A673 (cell line): ENCODE data around the gene ANAPC2. TPM values are rescaled to one million over a fixed set of nuclear protein-coding genes. Genes with fewer than 3 reads are reported as not detected.

Source experiments
- BruUV-seq: library from RNA; stranded (reverse); fragments of 400-500 nt; replicated peaks from 2 replicates; lab custom pipeline; 2021; lab: Mats Ljungman, UMichigan
- CTCF ChIA-PET: fragments of 300-600 bp; sonication (Branson Sonifier 250); formaldehyde crosslinking; loops from one replicate; lab custom pipeline; 2022; ENCODE audit warnings: antibody characterized with exemption; lab: Charles Lee
- POLR2A ChIA-PET: fragments of 300-600 bp; sonication (Branson Sonifier 250); formaldehyde crosslinking; loops from one replicate; lab custom pipeline; 2022; ENCODE audit warnings: antibody characterized with exemption; ENCODE audit not compliant: low non-redundant PET; lab: Charles Lee
- DNase-seq: peaks from one replicate; pipeline ENCODE4 v3.0.0-alpha.2; 2015; ENCODE audit warnings: low spot score
- H3K27ac ChIP-seq: fragments of 200-600 bp; sonication (generic); 2 replicates; pipeline ENCODE4 v1.5.1; 2016; ENCODE audit warnings: mixed run types, low read depth, mild to moderate bottlenecking, mixed read lengths, antibody characterized with exemption, low read length; ENCODE audit not compliant: poor library complexity, severe bottlenecking
- H3K27me3 ChIP-seq: fragments of 200-600 bp; sonication (generic); replicated peaks from 2 replicates; pipeline ENCODE4 v1.6.1; 2017; ENCODE audit warnings: mixed run types, low read depth, mild to moderate bottlenecking, mixed read lengths, antibody characterized with exemption, low read length; ENCODE audit not compliant: insufficient read depth, poor library complexity
- H3K36me3 ChIP-seq: fragments of 200-600 bp; sonication (generic); 2 replicates; pipeline ENCODE4 v1.6.1; 2016; ENCODE audit warnings: mixed run types, mild to moderate bottlenecking, mixed read lengths, antibody characterized with exemption, low read length; ENCODE audit not compliant: insufficient read depth, poor library complexity, severe bottlenecking
- H3K4me1 ChIP-seq: fragments of 200-600 bp; sonication (generic); 2 replicates; pipeline ENCODE4 v1.6.1; 2017; ENCODE audit warnings: mixed run types, mild to moderate bottlenecking, mixed read lengths, antibody characterized with exemption, low read length; ENCODE audit not compliant: insufficient read depth, poor library complexity, severe bottlenecking
- H3K4me3 ChIP-seq: fragments of 200-600 bp; sonication (generic); 2 replicates; pipeline ENCODE4 v1.5.1; 2016; ENCODE audit warnings: low read depth, mixed run types, mild to moderate bottlenecking, mixed read lengths, low read length; ENCODE audit not compliant: poor library complexity, severe bottlenecking
- H3K9me3 ChIP-seq: fragments of 200-600 bp; sonication (generic); 2 replicates; pipeline ENCODE4 v1.6.1; 2016; ENCODE audit warnings: mixed run types, low read depth, mild to moderate bottlenecking, mixed read lengths, antibody characterized with exemption, low read length; ENCODE audit not compliant: poor library complexity, severe bottlenecking
- EZH2 ChIP-seq: fragments of 200-600 bp; sonication (generic); IDR thresholded peaks from 2 replicates; pipeline ENCODE4 v1.6.1; 2017; ENCODE audit warnings: borderline replicate concordance, low read depth, mild to moderate bottlenecking, mixed read lengths, antibody characterized with exemption, low read length; ENCODE audit not compliant: poor library complexity, severe bottlenecking
- intact Hi-C: fragments of 100-400 bp; cut with micrococcal nuclease; formaldehyde crosslinking; loops from one replicate; pipeline ENCODE4 v1.10.0; 2022; ENCODE audit not compliant: unreplicated experiment
- total RNA-seq: library from RNA; stranded (reverse); gene quantifications from 2 replicates; pipeline ENCODE4 v1.2.3, GENCODE V29; 2021
- TF ChIP-seq, protein P1 (sequence below): fragments of 300-800, 200-600 bp; sonication (generic); conservative IDR thresholded peaks from 2 replicates; pipeline ENCODE4 v1.5.1; 2017; ENCODE audit warnings: low read depth, mild to moderate bottlenecking, antibody characterized with exemption, low read length, moderate library complexity, mixed read lengths

ANAPC2 gene
- total RNA-seq, 1 experiment from 2014 or later = 49.6 TPM

DNA sequence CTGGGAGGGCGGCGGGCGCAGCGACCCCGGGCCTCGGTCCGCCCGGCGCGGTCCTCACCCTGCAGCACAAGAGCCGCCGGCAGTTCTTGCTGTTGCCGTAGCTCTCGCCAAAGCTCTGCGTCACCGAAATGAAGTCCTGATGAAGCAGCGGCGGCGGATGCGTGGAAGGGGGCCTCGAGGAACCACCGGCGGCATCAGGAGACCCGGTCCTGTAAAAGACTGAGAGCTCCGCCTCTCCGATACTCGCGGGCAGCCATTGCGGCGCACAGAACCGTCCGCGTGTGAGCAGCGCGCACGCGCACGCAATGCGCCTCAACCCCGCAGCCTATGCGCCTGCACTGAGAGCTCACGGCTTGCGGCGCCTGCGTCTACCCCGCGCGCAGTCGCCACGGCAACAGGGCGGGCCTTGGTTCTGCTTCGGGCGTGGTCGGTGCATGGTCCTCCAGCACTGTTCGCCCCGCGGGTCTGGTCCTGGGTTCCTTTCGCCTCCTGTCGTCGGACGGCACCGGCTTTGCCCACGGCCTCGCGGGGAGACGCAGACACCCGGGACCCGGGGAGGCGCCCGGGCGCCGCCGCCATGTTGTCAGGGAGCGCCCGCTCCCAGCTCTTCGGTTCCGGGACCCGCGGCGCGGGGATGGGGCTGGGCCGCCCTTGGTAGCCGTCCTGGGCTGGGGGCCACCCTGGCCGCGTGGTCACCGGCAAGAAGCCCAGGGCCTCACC is 58.7 kb downstream of the ANAPC2 start:
- ChIA-PET CTCF (interaction anchor here (0.6 to 1.1 kb wide), 6 partner anchors 21 to 107 kb away, joined by 3 to 12 read pairs (median 5); no protein-coding TSS in a partner anchor), POLR2A (interaction anchor here (0.5 to 1.2 kb wide), 3 partner anchors 43 to 988 kb away, joined by 3 to 7 read pairs (median 5); partner anchors contain the start of genes MAN1B1 and TUBB4B)
- peak overlapping the region; percentile 76 for H3K27ac ChIP-seq
- no peak for TF ChIP-seq EZH2
- TF ChIP-seq, protein P1, sequence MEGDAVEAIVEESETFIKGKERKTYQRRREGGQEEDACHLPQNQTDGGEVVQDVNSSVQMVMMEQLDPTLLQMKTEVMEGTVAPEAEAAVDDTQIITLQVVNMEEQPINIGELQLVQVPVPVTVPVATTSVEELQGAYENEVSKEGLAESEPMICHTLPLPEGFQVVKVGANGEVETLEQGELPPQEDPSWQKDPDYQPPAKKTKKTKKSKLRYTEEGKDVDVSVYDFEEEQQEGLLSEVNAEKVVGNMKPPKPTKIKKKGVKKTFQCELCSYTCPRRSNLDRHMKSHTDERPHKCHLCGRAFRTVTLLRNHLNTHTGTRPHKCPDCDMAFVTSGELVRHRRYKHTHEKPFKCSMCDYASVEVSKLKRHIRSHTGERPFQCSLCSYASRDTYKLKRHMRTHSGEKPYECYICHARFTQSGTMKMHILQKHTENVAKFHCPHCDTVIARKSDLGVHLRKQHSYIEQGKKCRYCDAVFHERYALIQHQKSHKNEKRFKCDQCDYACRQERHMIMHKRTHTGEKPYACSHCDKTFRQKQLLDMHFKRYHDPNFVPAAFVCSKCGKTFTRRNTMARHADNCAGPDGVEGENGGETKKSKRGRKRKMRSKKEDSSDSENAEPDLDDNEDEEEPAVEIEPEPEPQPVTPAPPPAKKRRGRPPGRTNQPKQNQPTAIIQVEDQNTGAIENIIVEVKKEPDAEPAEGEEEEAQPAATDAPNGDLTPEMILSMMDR = no peak
- H3K4me1 ChIP-seq = peaks cover 13% of the 10 kb centered on the region
- intact Hi-C loops = no loop called here
- peak; percentile 96 for DNase-seq
- H3K4me3 ChIP-seq = peak overlapping the region; percentile 79
- no peaks in the 10 kb centered on the region for H3K36me3 ChIP-seq
- peaks cover 17% of the 10 kb centered on the region for H3K27me3 ChIP-seq
- no TSS peak for BruUV-seq
- H3K9me3 ChIP-seq = peaks cover 9% of the 10 kb centered on the region

DNA sequence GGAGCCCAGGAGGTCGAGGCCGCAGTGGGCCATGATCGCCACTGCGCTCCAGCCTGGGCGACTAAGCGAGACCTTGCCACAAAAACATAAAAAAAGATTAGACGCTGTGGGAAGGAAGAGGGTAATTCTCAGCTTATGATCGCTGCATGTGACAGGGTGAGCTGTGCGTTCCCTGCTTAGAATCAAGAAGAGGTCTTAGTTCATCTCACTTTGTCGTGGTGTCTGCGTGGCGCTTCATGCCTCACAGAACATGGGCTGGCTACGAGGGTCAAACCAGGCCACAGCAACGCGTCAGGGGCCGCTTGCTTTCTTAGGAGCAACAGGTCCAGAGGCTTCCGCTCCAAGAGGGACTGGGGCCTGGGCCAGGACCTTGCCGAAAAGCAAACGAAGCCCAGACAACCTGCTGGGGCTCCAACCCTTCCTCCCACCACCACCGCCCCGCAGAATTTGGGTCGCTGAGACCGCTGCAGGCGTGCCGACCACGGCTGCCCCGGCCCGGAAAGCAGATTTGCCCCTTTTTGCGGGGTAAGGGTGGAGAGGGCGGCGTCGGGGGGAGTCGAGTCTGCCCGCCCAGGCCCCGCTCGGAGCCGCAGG is 59.4 kb downstream of the ANAPC2 start:
- H3K27me3 ChIP-seq = peaks cover 11% of the 10 kb centered on the region
- TF ChIP-seq, protein P1 = no peak
- no peak for TF ChIP-seq EZH2
- intact Hi-C loops = no loop called here
- no TSS peak for BruUV-seq
- H3K4me1 ChIP-seq = peaks cover 13% of the 10 kb centered on the region
- ChIA-PET CTCF (interaction anchor here (0.6 to 1.1 kb wide), 5 partner anchors 22 to 108 kb away, joined by 3 to 12 read pairs (median 6); no protein-coding TSS in a partner anchor), POLR2A (interaction anchor here (0.6 to 1.2 kb wide), 2 partner anchors 42 to 112 kb away, joined by 3 to 5 read pairs; partner anchors contain the start of genes MAN1B1 and TUBB4B)
- peak overlapping the region; percentile 76 for H3K27ac ChIP-seq
- H3K4me3 ChIP-seq = peak overlapping the region; percentile 79
- no peak for DNase-seq
- H3K9me3 ChIP-seq = peaks cover 9% of the 10 kb centered on the region
- H3K36me3 ChIP-seq = no peaks in the 10 kb centered on the region

DNA sequence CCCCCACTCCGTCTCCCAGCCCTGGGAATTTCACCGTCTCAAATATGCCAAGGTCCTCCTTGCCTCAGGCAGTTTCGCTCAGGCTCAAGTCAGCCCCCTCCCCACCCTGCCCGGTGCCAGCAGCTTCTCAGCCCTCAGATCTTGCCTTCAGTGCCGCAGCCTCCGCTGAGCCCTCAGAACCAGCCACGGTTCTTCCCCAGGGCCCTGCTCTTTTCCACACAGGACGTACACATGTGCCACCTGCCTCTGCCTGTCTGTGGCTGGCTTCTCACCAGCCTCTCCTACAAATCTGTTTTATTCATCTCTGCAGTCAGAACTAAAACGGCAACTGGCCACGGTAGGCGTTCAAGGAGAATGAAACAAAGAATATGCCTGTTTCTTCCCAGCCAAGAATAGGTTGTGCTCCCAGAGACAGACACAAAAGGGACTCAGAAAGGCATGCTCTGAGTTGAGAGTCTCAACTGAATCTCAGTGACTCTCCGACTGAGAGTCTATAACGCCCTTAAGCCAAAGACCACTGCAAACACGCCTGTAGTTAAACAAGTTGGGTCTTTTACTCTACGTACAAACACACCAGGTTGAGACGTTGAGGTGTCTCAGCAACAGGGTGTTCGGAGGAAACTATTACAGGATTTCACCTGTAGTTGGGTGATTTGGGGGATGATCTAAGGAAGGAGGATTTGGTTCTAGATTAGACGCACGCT is 60.0 kb downstream of the ANAPC2 start:
- BruUV-seq = TSS peak; percentile 38

More for the DNA sequence above, 60.0 kb downstream of the ANAPC2 start:
- Histone ChIP-seq H3K36me3 (no peaks in the 10 kb centered on the region), H3K4me3 (peak overlapping the region; percentile 79), H3K27ac (peak overlapping the region; percentile 76), H3K9me3 (peaks cover 9% of the 10 kb centered on the region), H3K27me3 (peaks cover 8% of the 10 kb centered on the region), H3K4me1 (peaks cover 13% of the 10 kb centered on the region)
- ChIA-PET POLR2A (interaction anchor here (0.6 kb wide), 1 partner anchor 58 kb away, joined by 3 read pairs; the partner anchor contains the start of gene SAPCD2), CTCF (no interaction called here)
- intact Hi-C loops = no loop called here
- no peak for DNase-seq
- no peak for TF ChIP-seq EZH2
- TF ChIP-seq, protein P1 = no peak
